DOHH2 (cell line): ENCODE data around the gene EVL.

Experiments
- EZH2phosphoT487 ChIP-seq: fragments of 200-600 bp; sonication (generic); IDR thresholded peaks from 2 replicates; pipeline ENCODE4 v1.6.1; 2017; ENCODE audit warnings: borderline replicate concordance, mild to moderate bottlenecking, antibody characterized with exemption, low read length, moderate library complexity, mixed read lengths
- TF ChIP-seq, protein P1 (sequence below): fragments of 200-600 bp; sonication (generic); IDR thresholded peaks from one replicate; pipeline ENCODE4 v1.5.1; 2014; ENCODE audit warnings: antibody characterized with exemption, mild to moderate bottlenecking, low read depth, low read length; ENCODE audit not compliant: poor library complexity, severe bottlenecking

DNA sequence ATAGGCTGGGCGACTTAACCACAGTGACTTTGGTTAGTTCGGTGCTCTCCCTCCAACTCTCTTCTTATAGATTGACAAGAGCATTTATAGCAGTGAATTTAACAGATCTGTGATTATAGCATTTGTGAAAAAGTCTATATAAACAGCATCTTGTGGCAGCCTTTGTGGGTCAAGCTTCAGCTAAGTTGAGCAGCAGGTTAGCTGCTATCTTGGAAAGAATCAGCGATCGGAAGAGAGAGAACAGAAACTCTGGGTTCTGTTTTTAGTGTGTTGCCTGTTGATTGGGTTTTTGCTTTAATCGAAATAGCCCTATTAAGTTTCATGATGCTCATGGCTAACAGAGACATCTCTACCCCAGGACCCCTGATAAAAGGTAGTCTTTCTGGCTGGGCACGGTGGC, 20.2 kb downstream of the EVL start:
- TF ChIP-seq, protein P1, sequence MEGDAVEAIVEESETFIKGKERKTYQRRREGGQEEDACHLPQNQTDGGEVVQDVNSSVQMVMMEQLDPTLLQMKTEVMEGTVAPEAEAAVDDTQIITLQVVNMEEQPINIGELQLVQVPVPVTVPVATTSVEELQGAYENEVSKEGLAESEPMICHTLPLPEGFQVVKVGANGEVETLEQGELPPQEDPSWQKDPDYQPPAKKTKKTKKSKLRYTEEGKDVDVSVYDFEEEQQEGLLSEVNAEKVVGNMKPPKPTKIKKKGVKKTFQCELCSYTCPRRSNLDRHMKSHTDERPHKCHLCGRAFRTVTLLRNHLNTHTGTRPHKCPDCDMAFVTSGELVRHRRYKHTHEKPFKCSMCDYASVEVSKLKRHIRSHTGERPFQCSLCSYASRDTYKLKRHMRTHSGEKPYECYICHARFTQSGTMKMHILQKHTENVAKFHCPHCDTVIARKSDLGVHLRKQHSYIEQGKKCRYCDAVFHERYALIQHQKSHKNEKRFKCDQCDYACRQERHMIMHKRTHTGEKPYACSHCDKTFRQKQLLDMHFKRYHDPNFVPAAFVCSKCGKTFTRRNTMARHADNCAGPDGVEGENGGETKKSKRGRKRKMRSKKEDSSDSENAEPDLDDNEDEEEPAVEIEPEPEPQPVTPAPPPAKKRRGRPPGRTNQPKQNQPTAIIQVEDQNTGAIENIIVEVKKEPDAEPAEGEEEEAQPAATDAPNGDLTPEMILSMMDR = no peak
- TF ChIP-seq EZH2phosphoT487 = no peak
